Measurements from ENCODE around the gene BRD9.

DNA sequence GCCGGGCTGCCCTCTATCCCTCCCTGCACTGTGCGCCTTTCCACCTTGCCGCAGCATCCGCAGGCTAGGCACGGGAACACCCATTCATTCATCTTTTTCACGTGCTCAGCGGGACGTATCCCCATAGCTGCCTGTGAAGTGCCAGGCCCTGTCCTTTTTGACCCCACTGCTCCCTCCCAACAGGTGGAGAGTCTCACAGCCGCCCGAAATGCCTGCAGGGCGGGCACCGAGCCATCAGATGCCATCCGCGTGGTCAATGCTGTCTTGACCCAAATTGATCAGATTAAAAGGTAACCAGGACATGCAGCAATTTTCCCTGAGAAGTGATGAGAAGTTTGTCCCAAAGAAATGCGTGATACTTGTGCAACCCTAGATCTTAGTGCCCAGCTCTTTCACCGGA lies 15.6 kb upstream of the BRD9 start:
- TF ChIP-seq, protein P1, sequence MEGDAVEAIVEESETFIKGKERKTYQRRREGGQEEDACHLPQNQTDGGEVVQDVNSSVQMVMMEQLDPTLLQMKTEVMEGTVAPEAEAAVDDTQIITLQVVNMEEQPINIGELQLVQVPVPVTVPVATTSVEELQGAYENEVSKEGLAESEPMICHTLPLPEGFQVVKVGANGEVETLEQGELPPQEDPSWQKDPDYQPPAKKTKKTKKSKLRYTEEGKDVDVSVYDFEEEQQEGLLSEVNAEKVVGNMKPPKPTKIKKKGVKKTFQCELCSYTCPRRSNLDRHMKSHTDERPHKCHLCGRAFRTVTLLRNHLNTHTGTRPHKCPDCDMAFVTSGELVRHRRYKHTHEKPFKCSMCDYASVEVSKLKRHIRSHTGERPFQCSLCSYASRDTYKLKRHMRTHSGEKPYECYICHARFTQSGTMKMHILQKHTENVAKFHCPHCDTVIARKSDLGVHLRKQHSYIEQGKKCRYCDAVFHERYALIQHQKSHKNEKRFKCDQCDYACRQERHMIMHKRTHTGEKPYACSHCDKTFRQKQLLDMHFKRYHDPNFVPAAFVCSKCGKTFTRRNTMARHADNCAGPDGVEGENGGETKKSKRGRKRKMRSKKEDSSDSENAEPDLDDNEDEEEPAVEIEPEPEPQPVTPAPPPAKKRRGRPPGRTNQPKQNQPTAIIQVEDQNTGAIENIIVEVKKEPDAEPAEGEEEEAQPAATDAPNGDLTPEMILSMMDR (conservative IDR thresholded peaks at IDR 0.05 in 1 of 2, IDR thresholded peaks at IDR 0.05 in 1 of 2; ENCODE audit: extremely low read depth in 1 of 2, insufficient read depth in 1 of 2, low read depth in 1 of 2, low read length in 2 of 2) = no peak
- no peak for TF ChIP-seq EZH2 (IDR thresholded peaks at IDR 0.05; ENCODE audit: borderline replicate concordance, low read length)

All from mammary epithelial cell (primary cell).